PFSK-1 (cell line): Measurements from ENCODE around the gene DDX10.

ENCODE experiments used
- FOXP2 ChIP-seq: optimal IDR thresholded peaks from 2 replicates; pipeline ENCODE3; 2011; ENCODE audit warnings: borderline replicate concordance, control low read depth, inconsistent platforms; ENCODE audit not compliant: insufficient read depth; ENCODE audit errors: extremely low read length, extremely low read depth
- POLR2AphosphoS5 ChIP-seq: IDR thresholded peaks from 2 replicates; pipeline ENCODE4 v1.6.1; 2012; ENCODE audit warnings: low read depth, mild to moderate bottlenecking, control low read depth, low read length, moderate library complexity
- SIN3A ChIP-seq: IDR thresholded peaks from 2 replicates; pipeline ENCODE4 v1.6.1; 2012; ENCODE audit warnings: mild to moderate bottlenecking, low read length, moderate library complexity, borderline replicate concordance; ENCODE audit not compliant: insufficient read depth
- TAF1 ChIP-seq: IDR thresholded peaks from 2 replicates; pipeline ENCODE4 v1.6.1; 2012; ENCODE audit warnings: low read length, control low read depth, borderline replicate concordance; ENCODE audit not compliant: insufficient read depth
- TF ChIP-seq, protein P1 (sequence below), 2 experiments: IDR thresholded peaks; 2 replicates each; pipeline versions ENCODE4 v1.6.1 to v1.8.0; 2011 to 2012; ENCODE audit warnings: low read depth in 2 of 2, low read length in 2 of 2, control low read depth in 1 of 2, inconsistent platforms in 1 of 2, mild to moderate bottlenecking in 1 of 2, moderate library complexity in 1 of 2; ENCODE audit not compliant: insufficient read depth in 1 of 2

- no peak for TF ChIP-seq SIN3A
- no peak for TF ChIP-seq POLR2AphosphoS5
- TF ChIP-seq TAF1 = no peak
- TF ChIP-seq FOXP2 = no peak
- TF ChIP-seq, protein P1, sequence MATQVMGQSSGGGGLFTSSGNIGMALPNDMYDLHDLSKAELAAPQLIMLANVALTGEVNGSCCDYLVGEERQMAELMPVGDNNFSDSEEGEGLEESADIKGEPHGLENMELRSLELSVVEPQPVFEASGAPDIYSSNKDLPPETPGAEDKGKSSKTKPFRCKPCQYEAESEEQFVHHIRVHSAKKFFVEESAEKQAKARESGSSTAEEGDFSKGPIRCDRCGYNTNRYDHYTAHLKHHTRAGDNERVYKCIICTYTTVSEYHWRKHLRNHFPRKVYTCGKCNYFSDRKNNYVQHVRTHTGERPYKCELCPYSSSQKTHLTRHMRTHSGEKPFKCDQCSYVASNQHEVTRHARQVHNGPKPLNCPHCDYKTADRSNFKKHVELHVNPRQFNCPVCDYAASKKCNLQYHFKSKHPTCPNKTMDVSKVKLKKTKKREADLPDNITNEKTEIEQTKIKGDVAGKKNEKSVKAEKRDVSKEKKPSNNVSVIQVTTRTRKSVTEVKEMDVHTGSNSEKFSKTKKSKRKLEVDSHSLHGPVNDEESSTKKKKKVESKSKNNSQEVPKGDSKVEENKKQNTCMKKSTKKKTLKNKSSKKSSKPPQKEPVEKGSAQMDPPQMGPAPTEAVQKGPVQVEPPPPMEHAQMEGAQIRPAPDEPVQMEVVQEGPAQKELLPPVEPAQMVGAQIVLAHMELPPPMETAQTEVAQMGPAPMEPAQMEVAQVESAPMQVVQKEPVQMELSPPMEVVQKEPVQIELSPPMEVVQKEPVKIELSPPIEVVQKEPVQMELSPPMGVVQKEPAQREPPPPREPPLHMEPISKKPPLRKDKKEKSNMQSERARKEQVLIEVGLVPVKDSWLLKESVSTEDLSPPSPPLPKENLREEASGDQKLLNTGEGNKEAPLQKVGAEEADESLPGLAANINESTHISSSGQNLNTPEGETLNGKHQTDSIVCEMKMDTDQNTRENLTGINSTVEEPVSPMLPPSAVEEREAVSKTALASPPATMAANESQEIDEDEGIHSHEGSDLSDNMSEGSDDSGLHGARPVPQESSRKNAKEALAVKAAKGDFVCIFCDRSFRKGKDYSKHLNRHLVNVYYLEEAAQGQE (IDR thresholded peaks at IDR 0.05; ENCODE audit: insufficient read depth in 1 of 2, low read depth in 2 of 2, low read length in 2 of 2) = no peak
Observed at GRCh38 chr11:108897916-108898315, 233.0 kb downstream of the DDX10 start.
